ENCODE measurements around the gene APBB1. TPM values are rescaled to one million over a fixed set of nuclear protein-coding genes. Genes with fewer than 3 reads are reported as not detected.

The APBB1 gene
- total RNA-seq, 1 experiment from 2014 or later, result 83.8 TPM

DNA sequence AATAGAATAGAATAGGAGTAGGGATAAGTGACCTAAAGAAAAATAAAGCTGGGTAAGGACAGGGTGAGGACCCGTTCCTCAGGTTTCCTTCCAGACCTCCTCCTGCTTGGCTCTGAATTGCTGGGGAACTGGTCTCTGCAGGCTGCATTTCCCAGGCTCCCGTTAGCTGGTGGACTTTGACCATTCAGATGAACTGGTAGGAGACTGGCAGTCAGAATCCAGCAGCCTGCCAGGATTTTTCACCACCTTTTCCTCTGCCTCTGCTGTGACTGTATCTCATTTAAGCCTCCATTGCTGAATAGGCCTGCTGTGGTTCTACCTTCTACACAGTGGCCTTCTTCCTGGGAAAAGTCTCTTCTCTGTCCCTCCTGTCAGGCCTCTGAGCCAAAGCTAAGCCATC is 53.2 kb downstream of the APBB1 start:
- DNase-seq (ENCODE audit: low spot score), result no peak
- H3K27me3 ChIP-seq (replicated peaks; ENCODE audit: insufficient read depth, low read depth, low read length, poor library complexity), result no peaks in the 10 kb centered on the region
- ChIA-PET CTCF (no interaction called here), POLR2A (ENCODE audit: low non-redundant PET) (no interaction called here)
- no peaks in the 10 kb centered on the region for H3K4me1 ChIP-seq (ENCODE audit: insufficient read depth, low read length, poor library complexity, severe bottlenecking)
- no peak overlapping the region for H3K4me3 ChIP-seq (ENCODE audit: low read depth, low read length, poor library complexity, severe bottlenecking)
- H3K27ac ChIP-seq (ENCODE audit: low read depth, low read length, poor library complexity, severe bottlenecking), result no peak overlapping the region
- intact Hi-C loops (cut with micrococcal nuclease; ENCODE audit: unreplicated experiment), result no loop called here
- no peaks in the 10 kb centered on the region for H3K9me3 ChIP-seq (ENCODE audit: low read depth, low read length, poor library complexity, severe bottlenecking)
- H3K36me3 ChIP-seq (ENCODE audit: insufficient read depth, low read length, poor library complexity, severe bottlenecking), result no peaks in the 10 kb centered on the region
- TF ChIP-seq EZH2 (IDR thresholded peaks at IDR 0.05; ENCODE audit: borderline replicate concordance, low read depth, low read length, poor library complexity, severe bottlenecking), result no peak
- TF ChIP-seq, protein P1, sequence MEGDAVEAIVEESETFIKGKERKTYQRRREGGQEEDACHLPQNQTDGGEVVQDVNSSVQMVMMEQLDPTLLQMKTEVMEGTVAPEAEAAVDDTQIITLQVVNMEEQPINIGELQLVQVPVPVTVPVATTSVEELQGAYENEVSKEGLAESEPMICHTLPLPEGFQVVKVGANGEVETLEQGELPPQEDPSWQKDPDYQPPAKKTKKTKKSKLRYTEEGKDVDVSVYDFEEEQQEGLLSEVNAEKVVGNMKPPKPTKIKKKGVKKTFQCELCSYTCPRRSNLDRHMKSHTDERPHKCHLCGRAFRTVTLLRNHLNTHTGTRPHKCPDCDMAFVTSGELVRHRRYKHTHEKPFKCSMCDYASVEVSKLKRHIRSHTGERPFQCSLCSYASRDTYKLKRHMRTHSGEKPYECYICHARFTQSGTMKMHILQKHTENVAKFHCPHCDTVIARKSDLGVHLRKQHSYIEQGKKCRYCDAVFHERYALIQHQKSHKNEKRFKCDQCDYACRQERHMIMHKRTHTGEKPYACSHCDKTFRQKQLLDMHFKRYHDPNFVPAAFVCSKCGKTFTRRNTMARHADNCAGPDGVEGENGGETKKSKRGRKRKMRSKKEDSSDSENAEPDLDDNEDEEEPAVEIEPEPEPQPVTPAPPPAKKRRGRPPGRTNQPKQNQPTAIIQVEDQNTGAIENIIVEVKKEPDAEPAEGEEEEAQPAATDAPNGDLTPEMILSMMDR (conservative IDR thresholded peaks at IDR 0.05; ENCODE audit: low read depth, low read length), result no peak
- no TSS peak for BruUV-seq (replicated peaks)

DNA sequence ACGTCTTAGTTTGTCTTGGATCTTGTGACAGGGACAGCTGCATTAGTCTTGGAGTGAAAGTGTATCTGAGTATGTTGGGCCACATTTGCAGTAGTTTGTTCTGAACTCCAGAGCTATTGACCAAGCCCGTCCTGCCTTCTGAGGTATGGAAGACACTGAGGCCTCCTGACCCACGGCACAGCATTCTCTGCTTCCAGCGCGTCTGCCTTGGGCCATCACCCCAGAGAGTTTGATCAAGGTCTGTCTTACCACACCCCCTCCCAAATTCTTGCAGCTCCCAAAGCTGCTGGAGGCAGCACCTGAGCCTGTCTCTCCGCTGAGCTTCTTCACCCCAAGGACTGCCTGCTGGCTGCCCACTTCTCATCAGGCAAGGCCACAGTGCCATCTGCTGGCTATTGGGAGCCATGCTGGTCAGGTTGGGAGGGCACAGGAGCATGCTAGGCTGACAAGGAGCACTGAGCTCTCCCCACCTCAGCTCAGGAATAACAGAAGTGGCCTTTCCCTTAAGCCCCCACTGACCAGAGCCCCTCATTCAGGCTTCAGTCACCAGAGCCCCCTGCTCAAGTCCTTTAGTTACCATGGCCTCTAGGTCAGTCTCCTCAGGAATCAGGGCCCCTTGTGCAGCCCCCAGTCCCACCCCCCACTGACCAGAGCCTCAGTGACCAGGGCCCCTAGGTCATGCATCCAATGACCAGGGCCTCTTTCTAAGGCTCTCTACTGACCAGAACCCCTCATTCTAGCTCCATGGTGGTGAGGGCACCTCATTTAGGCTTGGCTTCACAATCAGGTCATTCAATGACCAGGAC is 55.8 kb downstream of the APBB1 start:
- CTCF ChIA-PET, result interaction anchor here (0.6 to 1.6 kb wide), 17 partner anchors 9 to 485 kb away, joined by 3 to 25 read pairs (median 5); no protein-coding TSS in a partner anchor
- H3K36me3 ChIP-seq (ENCODE audit: insufficient read depth, low read length, poor library complexity, severe bottlenecking), result no peaks in the 10 kb centered on the region
- intact Hi-C loops (cut with micrococcal nuclease; ENCODE audit: unreplicated experiment), result loop anchor here (2.0 to 5.0 kb wide), 2 partner anchors 66 to 340 kb away; no protein-coding TSS in a partner anchor
- no peaks in the 10 kb centered on the region for H3K9me3 ChIP-seq (ENCODE audit: low read depth, low read length, poor library complexity, severe bottlenecking)
- TF ChIP-seq EZH2 (IDR thresholded peaks at IDR 0.05; ENCODE audit: borderline replicate concordance, low read depth, low read length, poor library complexity, severe bottlenecking), result no peak
- TF ChIP-seq, protein P1 (conservative IDR thresholded peaks at IDR 0.05; ENCODE audit: low read depth, low read length), result peak; percentile 86
- H3K27ac ChIP-seq (ENCODE audit: low read depth, low read length, poor library complexity, severe bottlenecking), result no peak overlapping the region
- H3K4me3 ChIP-seq (ENCODE audit: low read depth, low read length, poor library complexity, severe bottlenecking), result no peak overlapping the region
- H3K4me1 ChIP-seq (ENCODE audit: insufficient read depth, low read length, poor library complexity, severe bottlenecking), result no peaks in the 10 kb centered on the region
- POLR2A ChIA-PET (ENCODE audit: low non-redundant PET), result no interaction called here
- DNase-seq (ENCODE audit: low spot score), result peak; percentile 85
- BruUV-seq (replicated peaks), result no TSS peak
- H3K27me3 ChIP-seq (replicated peaks; ENCODE audit: insufficient read depth, low read depth, low read length, poor library complexity), result no peaks in the 10 kb centered on the region

DNA sequence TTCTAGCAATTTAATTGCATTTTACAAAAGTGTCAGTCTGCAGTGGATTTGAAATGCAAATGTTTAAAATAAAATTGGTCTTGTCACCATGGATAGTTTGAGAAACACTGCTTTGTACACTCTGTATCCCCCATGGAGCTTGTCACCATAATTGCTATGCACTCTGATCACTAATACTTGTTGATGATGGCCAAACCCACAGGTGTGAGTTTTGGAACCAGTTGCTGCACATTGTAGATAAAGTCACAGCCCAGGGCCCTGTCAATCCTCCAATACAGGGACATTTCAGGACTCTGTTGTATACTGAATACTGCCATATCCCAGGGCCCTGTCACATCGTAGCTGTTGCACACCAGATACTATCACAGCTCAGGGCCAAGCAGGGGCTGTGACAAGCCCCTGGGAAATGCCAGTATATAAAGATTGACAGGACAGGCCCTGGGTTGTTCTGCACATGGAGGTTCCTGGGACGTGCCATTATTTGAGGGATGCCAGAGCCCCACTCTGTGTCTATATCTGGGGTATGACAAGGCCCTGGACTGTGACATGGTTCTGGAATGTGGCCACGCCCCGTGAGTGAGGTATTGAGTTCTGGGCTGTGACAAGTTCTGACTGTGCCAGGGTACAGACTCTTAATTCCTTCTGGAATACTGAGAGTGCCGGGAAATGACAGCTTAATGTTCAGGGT is 56.6 kb downstream of the APBB1 start:
- DNase-seq (ENCODE audit: low spot score), result no peak
- ChIA-PET CTCF (interaction anchor here (0.6 to 1.6 kb wide), 16 partner anchors 8 to 471 kb away, joined by 3 to 25 read pairs (median 6); no protein-coding TSS in a partner anchor), POLR2A (ENCODE audit: low non-redundant PET) (no interaction called here)
- Histone ChIP-seq H3K27me3 (replicated peaks; ENCODE audit: insufficient read depth, low read depth, low read length, poor library complexity) (no peaks in the 10 kb centered on the region), H3K9me3 (ENCODE audit: low read depth, low read length, poor library complexity, severe bottlenecking) (no peaks in the 10 kb centered on the region), H3K4me1 (ENCODE audit: insufficient read depth, low read length, poor library complexity, severe bottlenecking) (no peaks in the 10 kb centered on the region), H3K36me3 (ENCODE audit: insufficient read depth, low read length, poor library complexity, severe bottlenecking) (no peaks in the 10 kb centered on the region), H3K27ac (ENCODE audit: low read depth, low read length, poor library complexity, severe bottlenecking) (no peak overlapping the region), H3K4me3 (ENCODE audit: low read depth, low read length, poor library complexity, severe bottlenecking) (no peak overlapping the region)
- TF ChIP-seq EZH2 (IDR thresholded peaks at IDR 0.05; ENCODE audit: borderline replicate concordance, low read depth, low read length, poor library complexity, severe bottlenecking), result no peak
- TF ChIP-seq, protein P1 (conservative IDR thresholded peaks at IDR 0.05; ENCODE audit: low read depth, low read length), result no peak
- no TSS peak for BruUV-seq (replicated peaks)
- intact Hi-C loops (cut with micrococcal nuclease; ENCODE audit: unreplicated experiment), result loop anchor here (2.0 to 5.0 kb wide), 2 partner anchors 65 to 340 kb away; no protein-coding TSS in a partner anchor

All from A673 (cell line).